ENCODE results near the gene CAND1.

The CAND1 gene

GRCh38 chr12:67280088-67280487 lies 10.9 kb downstream of the CAND1 start:
- in situ Hi-C loops (cut with MboI; ENCODE audit: low sequenced_read_pairs), result no loop called here

- in situ Hi-C loops (cut with MboI; ENCODE audit: low sequenced_read_pairs), result no loop called here
Measured at GRCh38 chr12:67280572-67280971, 11.4 kb downstream of the CAND1 start.

GRCh38 chr12:67284561-67284960 lies 15.4 kb downstream of the CAND1 start:
- in situ Hi-C loops (cut with MboI; ENCODE audit: low sequenced_read_pairs), result no loop called here

DNA sequence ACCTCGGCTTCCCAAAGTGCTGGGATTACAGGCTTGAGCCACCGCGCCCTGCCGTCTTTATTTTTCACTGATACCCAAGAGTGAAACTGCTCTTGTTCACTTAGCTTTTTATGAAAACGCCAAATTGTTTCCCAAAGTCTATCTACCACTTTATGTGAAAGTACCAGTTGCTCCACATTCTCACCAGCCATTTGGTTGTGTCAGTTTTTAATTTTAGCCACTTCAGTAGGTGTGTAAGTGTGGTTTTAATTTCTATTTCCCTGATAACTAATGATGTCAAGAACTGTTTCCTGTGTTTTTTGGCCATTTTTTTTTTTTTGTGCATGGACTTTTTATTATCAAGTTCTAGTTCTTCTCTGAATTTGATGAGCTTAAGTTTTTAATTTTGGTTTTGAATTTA lies 17.1 kb downstream of the CAND1 start:
- in situ Hi-C loops (cut with MboI; ENCODE audit: low sequenced_read_pairs), result no loop called here

- in situ Hi-C loops (cut with MboI; ENCODE audit: low sequenced_read_pairs), result no loop called here
Measured at GRCh38 chr12:67287311-67287710, 18.2 kb downstream of the CAND1 start.

DNA sequence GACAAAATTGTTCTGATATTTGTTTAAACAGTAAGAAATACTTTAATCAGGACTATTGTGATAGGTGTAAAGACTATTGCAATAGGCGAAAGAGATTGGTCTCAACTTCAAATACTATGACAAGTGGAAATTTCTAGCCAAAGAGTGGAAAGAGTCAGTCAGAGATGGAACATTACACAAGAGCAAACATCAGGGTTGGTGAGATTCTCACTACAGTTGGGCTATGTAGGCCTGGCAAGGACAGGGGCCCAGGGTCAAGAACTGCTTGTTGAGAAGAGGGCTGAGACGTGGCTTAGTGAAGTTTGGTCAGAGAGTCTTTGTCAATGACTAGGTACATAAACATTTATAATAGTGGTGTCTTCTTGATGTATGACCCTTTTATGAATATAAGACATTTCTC lies 19.4 kb downstream of the CAND1 start:
- in situ Hi-C loops (cut with MboI; ENCODE audit: low sequenced_read_pairs), result no loop called here

DNA sequence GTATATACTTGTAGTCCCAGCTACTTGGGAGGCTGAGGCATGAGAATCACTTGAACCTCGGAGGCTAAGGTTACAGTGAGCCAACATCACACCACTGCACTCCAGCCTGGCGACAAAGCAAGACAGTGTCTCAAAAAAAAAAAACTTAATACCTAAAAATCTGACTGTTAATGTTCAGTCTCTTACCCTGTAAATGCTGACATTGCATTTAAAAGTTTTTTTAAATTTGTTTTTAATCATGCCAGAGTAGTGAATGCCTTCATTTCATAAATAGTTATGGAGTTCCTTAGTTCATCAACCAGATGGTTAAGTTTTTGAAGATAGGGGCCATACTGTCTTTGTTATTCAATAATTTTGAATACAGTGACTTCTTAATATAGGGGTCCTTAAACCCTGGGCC lies 21.2 kb downstream of the CAND1 start:
- in situ Hi-C loops (cut with MboI; ENCODE audit: low sequenced_read_pairs), result no loop called here

DNA sequence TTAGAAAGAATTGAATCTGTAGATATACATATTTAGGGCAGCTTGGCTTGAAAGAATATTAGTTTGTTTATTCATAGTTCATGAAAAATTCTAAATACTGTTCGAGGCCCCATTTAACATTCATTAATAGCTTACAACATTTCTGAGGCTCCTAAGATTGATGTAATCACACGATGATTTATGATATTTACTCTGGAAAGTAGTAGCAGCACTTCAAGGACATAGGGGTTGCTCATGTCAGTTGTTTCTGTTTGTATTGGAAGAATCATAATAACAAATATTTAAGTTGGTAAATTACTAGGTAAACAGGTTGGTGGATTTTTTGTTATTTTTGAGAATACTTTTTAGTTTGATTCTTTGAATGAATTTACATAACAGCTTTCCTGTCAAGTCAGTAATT lies 30.4 kb downstream of the CAND1 start:
- in situ Hi-C loops (cut with MboI; ENCODE audit: low sequenced_read_pairs), result no loop called here

DNA sequence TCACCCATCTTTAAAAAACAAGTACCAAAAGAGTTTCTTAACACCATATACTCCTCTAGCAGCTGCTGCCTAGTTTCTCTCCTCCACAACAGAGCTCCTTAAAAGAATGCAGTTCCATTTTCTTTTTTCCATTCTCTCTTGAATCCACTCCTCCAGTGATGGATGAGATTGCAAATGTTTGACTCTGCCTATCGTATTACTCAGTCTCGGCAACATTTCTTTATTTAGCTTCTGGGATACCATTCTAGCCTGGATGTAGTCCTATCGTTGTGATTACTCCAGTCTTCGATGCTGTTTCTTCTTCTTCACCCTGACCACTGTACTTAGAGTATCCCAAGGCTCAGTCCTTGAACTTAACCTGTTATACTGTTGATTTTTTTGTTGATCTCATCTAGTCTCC lies 30.8 kb downstream of the CAND1 start:
- in situ Hi-C loops (cut with MboI; ENCODE audit: low sequenced_read_pairs), result no loop called here

GRCh38 chr12:67302162-67302561 lies 33.0 kb downstream of the CAND1 start:
- in situ Hi-C loops (cut with MboI; ENCODE audit: low sequenced_read_pairs), result no loop called here

- in situ Hi-C loops (cut with MboI; ENCODE audit: low sequenced_read_pairs), result no loop called here
Measured at GRCh38 chr12:67305544-67305943, 36.4 kb downstream of the CAND1 start.

- in situ Hi-C loops (cut with MboI; ENCODE audit: low sequenced_read_pairs), result no loop called here
Measured at GRCh38 chr12:67306712-67307111, 37.6 kb downstream of the CAND1 start.

GRCh38 chr12:67315661-67316060 lies 46.5 kb downstream of the CAND1 start:
- in situ Hi-C loops (cut with MboI; ENCODE audit: low sequenced_read_pairs), result no loop called here

DNA sequence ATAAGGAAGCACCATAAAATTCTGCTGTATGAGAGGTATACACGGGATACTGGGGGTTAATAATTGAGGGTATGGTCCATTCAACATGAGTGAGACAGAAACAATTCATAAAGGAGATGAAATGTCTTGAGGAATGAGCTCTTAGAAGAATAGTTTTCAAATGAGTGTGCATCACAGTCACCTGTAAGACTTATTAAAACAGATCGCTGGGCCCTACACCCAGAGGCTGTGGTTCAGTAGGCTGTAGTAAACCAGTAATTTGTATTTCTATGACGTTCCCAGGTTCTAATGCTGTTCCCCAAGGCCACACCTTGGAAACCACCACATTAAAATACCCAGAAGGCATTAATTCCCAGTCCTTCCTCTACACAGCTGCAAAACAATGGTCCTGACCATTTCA lies 49.6 kb downstream of the CAND1 start:
- in situ Hi-C loops (cut with MboI; ENCODE audit: low sequenced_read_pairs), result no loop called here

- in situ Hi-C loops (cut with MboI; ENCODE audit: low sequenced_read_pairs), result no loop called here
Measured at GRCh38 chr12:67319936-67320335, 50.8 kb downstream of the CAND1 start.

GRCh38 chr12:67320614-67321295 lies 51.6 kb downstream of the CAND1 start:
- in situ Hi-C loops (cut with MboI; ENCODE audit: low sequenced_read_pairs), result no loop called here

DNA sequence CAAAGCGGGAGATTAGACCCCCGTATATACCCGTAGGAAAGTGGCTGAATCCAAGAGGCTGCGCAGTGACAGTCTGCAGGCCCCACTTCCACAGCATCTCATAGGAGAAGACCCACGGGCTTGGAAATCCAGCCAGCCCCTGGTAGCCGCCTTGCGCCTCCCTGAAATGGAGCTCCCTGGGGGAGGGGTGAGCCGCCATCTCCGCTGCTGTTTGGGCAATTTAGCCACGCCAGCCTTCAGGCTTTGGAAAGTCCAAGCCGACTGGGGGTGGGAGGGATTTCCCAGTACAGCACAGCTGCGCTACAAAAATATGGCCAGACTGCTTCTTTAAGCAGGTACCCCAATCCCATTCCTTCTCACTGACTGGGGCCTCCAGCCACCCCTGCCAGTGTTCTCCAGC lies 53.4 kb downstream of the CAND1 start:
- in situ Hi-C loops (cut with MboI; ENCODE audit: low sequenced_read_pairs), result no loop called here

- in situ Hi-C loops (cut with MboI; ENCODE audit: low sequenced_read_pairs), result no loop called here
Measured at GRCh38 chr12:67323007-67323406, 53.8 kb downstream of the CAND1 start.

- in situ Hi-C loops (cut with MboI; ENCODE audit: low sequenced_read_pairs), result no loop called here
Measured at GRCh38 chr12:67326637-67327036, 57.5 kb downstream of the CAND1 start.

- in situ Hi-C loops (cut with MboI; ENCODE audit: low sequenced_read_pairs), result no loop called here
Measured at GRCh38 chr12:67327466-67327865, 58.3 kb downstream of the CAND1 start.

GRCh38 chr12:67331123-67331522 lies 62.0 kb downstream of the CAND1 start:
- in situ Hi-C loops (cut with MboI; ENCODE audit: low sequenced_read_pairs), result no loop called here

GRCh38 chr12:67331828-67332227 lies 62.7 kb downstream of the CAND1 start:
- in situ Hi-C loops (cut with MboI; ENCODE audit: low sequenced_read_pairs), result no loop called here

DNA sequence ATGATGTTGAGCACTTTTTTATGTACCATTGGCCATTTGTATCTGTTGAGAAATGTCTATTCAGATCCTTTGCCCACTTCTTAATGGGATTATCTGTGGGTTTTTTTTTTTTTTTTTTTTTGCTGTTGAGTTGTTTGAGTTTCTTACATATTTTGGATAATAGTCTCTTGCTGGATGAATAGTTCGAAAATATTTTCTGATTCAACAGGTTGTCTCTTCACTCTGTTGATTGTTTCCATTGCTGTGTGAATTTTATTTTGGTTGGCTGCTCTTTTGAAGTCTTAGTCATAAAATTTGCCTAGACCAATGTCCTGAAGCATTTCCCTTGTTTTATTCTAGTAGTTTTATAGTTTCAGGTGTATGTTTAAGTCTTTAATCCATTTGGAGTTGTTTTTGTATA lies 64.5 kb downstream of the CAND1 start:
- in situ Hi-C loops (cut with MboI; ENCODE audit: low sequenced_read_pairs), result no loop called here

All from hTERT RPE-1 (cell line).